Fibroblast of gingiva (primary cell): ENCODE data around the gene PLXNA3.
"Not testable (repeated sequence)": the region's sequence is repeated elsewhere in the genome, so short reads cannot be mapped to it uniquely, and the experiment has no call there.

ENCODE experiments used
- DNase-seq: peaks from one replicate; pipeline ENCODE4 v3.0.0-alpha.2; 2011; ENCODE audit warnings: low read depth

The PLXNA3 gene

GRCh38 chrX:154478728-154479622, 20.9 kb downstream of the PLXNA3 start, which contains the start of gene LAGE3:
TSS of gene LAGE3 (minus strand) at chrX:154479281. CDS start at chrX:154478915, 366 bp downstream.
- DNase-seq = peak; percentile 89

DNA sequence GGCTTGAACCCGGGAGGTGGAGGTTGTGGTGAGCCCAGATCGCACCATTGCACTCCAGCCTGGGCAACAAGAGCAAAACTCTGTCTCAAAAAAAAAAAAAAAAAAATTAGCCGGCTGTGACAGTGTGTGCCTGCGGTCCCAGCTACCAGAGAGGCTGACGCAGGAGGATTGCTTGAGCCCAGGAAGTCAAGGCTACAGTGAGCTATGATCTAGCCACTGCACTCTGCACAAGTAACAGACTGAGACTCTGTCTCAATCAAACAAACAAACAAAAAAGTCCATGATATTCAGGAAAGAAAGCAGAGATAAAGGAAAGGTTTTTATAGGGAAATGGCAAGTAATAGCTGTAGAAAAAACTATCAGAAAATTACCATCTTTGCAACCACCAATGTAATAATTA, 23.1 kb downstream of the PLXNA3 start:
- DNase-seq = no peak

- no peak for DNase-seq
Measured at GRCh38 chrX:154481911-154482601, 24.0 kb downstream of the PLXNA3 start.

- DNase-seq = no peak
Measured at GRCh38 chrX:154482786-154483185, 24.7 kb downstream of the PLXNA3 start.

DNA sequence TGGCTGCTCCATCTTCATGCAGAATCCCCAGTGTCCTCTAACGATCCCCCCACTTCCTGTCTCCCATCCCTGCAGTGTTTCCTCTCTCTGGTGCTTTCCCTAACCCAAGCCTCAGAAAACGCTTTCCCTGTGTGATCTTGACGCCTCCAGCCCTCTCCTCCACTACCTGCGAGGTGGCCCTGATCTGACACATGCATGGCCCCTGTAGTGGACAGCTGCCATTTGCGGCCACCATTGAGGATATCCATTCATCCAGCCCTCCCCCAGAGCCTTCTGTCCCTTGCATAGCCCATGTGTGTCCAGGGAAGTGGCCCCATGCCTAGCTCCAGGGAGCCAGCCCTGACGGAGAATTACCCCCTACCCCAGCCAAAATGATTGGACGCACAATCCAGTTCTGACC, 25.2 kb downstream of the PLXNA3 start:
- DNase-seq = no peak

DNA sequence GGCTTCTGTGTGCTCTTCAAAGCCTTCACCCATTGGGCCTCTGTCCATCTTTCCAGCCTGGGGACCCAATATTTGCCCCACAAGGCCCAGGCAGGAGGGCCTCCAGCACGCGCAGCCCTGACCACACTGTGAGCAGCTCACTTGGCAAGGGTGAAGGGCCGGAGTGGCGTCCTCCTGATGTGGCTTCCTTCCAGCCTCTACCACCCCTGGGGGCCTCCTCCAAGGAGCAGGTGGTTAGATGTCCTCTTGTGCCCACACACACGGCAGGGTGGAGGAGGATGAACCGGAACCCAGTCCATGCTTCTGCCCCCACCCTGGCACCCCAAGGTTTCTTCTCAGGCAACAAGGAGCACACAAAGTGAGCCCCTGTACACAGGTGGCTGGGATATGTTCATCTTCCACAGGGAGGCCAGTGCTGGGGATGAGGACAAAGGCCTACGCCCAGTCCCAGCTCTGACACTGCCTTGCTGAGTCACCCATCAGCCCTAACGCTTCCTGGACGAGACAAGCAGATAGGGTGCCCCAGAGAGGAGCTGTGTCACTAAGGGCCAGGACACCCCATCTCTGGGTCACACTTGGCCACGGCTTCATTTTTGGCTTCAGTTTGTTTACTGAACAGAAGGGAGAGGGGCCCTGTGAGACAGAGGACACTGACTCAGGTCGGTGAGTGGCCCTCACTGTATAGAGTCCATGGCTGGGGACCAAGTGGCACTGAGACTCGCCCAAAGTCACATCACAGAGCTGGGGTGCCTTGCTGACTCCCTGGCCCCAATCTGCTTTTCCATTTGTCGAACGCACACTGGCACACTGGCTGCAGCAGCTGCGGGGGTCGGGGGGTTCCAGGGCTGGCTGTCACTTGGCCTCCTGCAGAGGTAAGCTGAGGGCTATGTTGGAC, 26.4 kb downstream of the PLXNA3 start:
- DNase-seq = no peak

- no peak for DNase-seq
Measured at GRCh38 chrX:154485150-154486051, 27.3 kb downstream of the PLXNA3 start.

- peak; percentile 6 for DNase-seq
Measured at GRCh38 chrX:154486052-154486395, 27.9 kb downstream of the PLXNA3 start.

DNA sequence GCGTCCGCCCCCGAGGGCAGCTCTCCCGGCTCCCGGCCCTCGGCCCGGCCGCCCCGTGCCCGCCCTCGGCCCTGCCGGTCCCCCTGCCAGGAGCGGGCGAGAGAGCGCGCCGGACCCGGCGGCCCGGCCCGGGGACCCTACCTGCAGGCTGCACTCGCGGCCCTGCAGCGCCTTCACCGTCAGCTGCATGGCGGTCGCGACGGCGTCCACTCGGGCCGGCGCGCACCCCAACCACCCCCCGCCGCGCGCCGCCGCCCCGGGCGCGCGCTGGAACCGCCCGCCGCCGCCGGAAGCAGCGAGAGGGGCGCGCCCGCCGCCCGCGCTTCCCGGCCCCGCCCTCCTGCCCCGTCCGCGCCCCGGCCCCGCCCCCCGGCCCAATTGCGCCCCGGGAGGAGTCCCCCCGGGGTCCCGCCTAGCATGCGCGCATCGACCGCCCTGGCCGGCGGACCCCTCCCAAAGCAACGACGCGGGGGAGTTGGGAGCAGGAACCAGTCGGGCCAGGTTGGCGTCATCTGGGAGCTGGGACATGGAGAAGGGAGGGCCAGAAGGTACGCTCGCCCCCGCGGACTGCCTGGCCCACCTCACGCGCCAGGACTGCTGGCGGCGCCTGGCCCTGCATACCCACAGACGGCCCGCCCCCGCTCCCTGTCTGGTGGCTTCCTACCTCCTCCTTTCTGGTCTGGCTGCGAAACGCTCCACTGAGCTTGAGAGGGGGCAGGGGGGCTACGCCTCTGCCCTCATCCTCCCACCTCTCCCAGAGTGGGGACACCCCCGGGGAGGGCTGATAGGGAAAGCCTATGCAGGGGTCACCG, 28.5 kb downstream of the PLXNA3 start, which contains the start of gene UBL4A:
UBL4A (minus strand) TSS at position 220 of the 812 bp plus-strand sequence; CDS start at position 189, 31 bp downstream.
- DNase-seq = peak; percentile 9

DNA sequence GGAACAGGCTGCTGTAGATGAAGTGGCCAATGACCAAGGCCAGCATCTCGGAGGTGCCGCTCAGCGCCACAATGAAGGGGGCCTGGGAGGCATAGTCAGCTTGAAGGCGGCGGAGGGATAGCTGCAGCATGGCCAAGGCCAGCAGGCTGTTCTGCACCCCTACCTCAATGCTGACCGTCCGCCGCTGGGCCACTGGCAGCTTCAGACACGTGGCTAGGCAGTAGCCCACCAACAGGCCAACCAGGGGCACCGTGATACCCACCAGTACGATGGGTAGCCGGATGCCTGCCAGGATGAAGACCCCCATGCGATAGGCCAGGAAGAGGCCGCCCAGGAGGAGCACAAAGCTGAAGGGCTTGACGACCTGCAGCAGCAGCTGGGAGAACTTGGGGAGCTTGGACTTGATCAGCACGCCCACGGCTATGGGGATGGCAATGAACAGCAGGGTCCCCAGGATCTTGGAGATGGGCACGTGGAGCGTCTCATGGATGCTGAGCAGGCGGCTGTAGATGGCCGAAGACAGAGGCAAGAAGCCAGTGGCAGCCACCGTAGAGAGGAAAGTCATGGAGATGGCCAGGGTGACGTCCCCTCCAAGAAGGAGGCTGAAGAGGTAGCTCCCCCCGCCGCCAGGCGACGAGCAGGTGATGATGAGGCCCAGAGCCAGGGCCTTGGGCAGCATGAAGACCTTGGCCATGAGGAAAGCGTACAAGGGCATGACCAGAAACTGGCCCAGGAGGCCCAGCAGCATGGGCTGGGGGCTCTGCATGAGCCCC, 29.6 kb downstream of the PLXNA3 start:
- DNase-seq = no peak

GRCh38 chrX:154488336-154489075, 30.4 kb downstream of the PLXNA3 start:
- no peak for DNase-seq

DNA sequence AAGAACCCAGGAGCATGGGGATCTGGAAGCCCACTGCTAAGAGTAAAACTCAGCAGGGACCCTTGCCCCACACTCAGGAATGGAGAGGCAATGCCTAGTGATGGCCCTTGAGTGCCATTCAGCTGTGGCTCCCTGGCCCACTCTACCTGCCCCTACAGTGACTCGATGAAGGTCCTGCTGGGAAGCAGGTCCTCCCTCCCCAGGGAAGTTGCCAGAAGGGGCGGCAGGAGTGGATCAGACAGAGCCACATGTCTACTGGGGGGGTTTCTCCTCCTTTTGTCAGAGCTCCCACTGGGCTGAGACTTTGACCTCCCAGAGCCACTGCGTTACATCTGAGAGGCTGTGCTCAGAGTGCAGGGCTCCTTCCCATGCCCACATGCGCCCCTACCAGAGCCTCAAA, 31.1 kb downstream of the PLXNA3 start:
- no peak for DNase-seq

GRCh38 chrX:154490021-154490413, 31.9 kb downstream of the PLXNA3 start:
- peak; percentile 27 for DNase-seq

DNA sequence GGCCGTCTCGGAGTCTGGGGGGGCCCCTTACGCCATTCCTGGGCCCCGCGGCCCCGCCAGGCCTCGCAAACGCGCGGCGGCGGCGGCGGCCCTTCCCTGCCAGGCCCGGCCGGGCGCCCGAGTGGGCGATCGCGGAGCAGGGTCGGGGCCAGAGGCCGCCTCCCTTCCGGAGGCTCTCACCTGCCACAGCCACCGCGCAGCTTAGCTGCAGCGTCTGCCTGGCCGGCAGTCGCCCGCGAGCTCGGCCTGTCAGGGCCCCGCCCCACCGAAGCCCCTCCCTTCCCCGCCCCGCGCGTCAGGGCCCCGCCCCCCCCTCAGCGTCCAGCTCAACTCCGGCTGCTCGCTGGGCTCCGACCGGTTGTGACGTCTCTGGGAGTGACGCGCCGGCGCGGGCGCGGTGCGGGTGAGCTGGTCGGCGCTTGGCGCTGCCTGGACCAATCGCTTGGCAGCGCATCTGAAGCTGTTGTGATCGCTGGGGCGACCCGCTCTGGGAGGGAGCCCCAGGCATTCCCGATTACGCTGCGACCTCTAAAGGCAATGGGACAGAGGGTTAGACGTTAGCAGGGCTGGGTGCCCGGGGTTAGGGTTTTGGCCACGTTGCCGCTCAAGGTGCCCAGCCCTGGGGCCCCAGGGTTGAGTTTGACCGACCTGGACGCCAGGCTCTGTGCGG, 32.5 kb downstream of the PLXNA3 start, which contains the start of gene SLC10A3:
SLC10A3 (minus strand) TSS at position 216 of the 670 bp plus-strand sequence. CDS start 1,689 bp downstream, outside the sequence.
- DNase-seq = peak; percentile 93

DNA sequence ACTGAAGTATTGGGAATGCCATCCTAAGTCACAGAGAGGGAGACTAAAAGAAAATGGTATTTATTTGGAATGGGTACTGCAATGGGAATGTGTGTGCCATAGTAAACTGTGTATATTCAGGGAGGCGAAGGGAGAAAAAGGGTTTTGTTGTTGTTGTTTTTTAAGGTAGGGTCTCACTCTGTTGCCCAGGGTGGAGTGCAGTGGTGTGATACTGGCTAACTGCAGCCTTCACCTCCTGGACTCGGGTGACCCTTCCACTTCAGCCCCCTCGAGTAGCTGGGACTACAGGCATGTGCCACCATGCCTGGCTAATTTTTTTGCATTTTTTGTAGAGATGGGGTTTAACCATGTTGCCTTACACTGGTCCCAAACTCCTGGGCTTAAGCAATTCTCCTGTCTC, 36.6 kb downstream of the PLXNA3 start:
- DNase-seq = no peak

GRCh38 chrX:154495472-154495922, 37.4 kb downstream of the PLXNA3 start:
- no peak for DNase-seq

DNA sequence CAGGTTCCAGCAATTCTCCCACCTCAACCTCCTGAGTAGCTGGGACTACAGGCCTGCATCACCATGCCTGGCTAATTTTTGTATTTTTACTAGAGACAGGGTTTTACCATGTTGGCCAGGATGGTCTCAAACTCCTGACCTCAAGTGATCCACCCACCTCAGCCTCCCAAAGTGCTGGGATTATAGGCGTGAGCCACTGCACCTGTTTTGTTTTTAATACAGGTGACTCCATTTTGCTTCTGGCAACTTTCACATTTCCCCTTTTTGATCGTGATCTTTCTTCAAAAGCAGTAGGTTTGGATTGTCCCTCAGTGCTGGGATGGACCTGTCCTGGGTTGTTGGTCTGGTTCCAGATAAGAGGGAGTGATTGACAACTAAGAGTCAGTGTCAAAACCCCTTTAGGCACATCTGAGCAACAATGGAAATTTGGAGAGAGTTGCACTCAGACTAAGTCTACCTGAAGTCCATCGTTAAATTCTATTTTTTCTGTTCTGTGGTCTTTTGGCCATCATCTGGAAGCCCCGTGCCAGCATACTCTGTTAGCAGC, 38.6 kb downstream of the PLXNA3 start:
- not testable (repeated sequence) for DNase-seq

DNA sequence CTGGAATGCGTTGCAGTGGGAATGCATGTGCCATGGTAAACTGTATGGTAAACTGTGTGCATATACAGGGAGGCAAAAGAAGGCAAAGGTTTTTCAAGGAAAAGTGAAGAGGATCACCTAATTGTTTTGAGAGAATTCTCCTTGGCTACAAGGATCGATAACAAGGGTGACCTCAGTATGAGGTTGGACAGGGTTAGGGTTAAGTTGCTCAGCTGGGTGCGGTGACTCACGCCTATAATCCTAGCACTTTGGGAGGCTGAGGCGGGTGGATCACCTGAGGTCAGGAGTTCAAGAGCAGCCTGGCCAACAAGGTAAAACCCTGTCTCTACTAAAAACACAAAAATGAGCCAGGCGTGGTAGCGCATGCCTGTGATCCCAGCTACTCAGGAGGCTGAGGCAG, 43.3 kb downstream of the PLXNA3 start:
- DNase-seq = not testable (repeated sequence)
